ENCODE measurements around the gene CDC14A.

The CDC14A gene

DNA sequence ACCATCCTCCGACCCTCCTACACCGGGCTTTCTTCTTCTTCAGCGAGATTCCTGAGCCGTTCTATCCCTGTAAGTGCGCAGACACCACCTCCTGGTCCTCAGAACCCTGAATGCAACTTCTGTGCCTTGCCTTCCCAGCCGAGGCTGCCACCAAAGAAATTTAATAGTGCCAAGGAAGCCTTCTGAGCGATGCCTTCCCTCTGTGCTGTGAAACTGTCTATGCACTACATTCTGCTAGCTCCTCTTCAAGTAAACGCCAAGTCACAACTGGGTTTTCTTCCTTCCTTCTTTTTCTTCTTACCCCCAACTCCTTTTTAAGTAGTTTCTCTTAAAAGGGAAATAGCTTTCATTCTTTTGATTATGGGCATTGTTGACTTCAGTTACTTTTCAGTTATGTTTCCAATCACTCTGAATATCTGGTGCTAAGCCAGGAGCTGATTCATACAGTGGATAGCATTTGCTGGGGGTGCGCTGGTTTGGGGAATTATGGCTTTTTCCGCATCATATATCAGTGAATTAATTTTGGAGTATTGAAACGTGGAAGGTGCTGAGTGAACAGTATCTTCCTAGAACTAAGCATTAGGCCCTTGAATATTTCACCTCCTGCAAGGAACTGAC is 147.0 kb downstream of the CDC14A start:
- DNase-seq = no peak

DNA sequence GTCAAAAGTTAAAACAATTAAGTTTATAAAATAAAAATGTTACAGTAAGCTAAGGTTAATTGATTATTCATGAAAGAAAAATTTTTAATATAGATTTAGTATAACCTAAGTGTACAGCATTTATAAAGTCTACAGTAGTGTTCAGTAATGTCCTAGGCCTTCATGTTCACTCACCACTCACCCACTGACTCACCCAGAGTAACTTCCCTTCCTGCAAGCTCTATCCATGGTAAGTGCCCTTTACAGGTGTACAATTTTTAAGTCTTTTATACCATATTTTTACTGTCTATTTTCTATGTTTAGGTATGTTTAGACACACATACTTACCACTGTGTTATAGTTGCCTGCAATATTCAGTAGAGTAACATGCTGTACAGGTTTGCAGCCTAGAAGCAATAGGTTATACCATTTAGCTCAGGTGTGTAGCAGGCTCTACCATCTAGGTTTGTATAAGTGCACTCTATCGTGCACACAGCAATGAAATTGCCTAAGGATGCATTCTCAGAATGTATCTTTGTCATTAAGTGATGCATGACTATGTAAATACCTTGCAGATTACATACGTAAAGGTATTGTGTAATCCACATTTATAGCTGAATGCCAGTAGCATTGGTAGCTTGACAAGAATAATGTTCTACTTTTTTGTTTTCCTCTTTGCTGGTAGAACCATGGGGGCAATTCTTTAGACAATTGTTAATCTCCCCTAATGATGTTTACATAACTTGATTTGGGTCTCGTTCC is 149.9 kb downstream of the CDC14A start:
- DNase-seq = no peak

DNA sequence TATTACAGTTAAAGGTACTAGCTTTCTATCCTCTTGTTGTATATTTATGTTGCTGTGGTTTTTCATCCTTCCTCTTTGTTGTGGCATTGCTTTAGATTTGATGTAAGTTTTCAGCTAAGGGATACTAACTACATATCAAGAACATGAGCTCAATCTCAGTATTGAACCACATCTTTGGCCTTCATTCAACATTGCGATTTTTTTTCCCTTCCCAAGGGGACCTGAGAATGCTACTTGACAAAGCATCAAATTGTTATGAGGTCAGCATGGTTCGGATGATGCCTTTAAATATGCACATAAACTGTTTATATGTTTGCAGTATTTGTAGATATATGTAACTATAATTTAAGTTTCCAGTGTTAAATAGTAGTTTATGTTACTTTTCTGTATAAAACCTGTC is 153.9 kb downstream of the CDC14A start:
- DNase-seq = no peak

DNA sequence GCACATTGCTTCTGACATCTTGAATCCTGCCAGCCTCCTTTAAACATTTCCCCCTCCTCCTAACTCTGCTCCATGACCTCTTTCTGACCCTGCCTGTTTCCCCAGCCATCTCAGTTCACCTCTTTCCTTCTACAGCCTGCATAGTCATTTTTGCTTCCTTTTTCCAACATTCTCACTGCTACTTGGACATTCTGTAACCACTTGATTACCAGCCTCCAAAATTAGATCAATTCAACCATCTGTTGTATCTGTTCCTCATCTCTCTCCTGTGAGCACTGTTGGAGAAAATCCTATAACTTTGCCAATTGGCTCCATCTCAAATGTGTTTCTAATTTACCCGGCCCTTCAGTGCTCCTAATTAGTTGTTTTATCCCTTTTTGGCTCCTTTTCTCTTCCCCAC is 158.1 kb downstream of the CDC14A start:
- DNase-seq = no peak

DNA sequence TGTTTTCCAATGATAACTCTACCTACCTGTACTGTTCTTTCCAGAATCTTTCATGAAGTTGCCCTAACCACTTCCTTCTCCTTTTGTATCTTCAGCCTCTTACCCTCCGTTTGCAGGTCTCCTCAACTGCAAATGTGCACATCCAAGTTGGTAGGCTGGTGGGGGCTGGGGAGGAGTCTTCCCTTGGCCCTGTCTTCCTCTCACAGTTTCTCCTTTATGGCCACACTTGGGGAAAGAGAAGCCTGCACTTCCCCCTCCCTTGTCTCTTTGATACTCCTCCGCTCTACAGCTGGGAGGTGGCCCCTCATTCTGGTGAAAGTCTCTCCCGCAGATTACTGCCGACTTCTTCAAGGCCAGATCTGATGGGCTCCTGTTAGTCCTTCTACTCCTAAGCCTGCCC is 158.8 kb downstream of the CDC14A start:
- no peak for DNase-seq

DNA sequence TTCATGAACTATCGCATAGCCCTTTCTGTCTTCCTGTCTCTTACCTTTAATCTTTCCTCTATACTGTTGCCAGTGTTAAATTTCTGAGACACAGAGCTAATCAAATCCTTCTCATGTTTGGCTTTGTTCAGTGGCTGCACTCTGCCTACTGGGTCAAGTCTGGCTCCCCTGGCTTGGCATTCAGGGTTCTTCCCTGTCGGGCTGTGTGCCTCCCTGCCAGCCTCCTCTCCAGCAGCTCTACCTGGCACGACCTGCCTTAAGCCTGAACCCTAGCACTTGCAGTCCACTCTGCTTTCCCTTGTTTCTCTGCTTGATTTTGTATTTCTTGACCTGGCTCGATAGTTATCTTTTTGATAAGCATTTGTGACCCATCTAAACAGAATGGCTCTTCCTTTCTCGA is 159.5 kb downstream of the CDC14A start:
- DNase-seq = no peak

DNA sequence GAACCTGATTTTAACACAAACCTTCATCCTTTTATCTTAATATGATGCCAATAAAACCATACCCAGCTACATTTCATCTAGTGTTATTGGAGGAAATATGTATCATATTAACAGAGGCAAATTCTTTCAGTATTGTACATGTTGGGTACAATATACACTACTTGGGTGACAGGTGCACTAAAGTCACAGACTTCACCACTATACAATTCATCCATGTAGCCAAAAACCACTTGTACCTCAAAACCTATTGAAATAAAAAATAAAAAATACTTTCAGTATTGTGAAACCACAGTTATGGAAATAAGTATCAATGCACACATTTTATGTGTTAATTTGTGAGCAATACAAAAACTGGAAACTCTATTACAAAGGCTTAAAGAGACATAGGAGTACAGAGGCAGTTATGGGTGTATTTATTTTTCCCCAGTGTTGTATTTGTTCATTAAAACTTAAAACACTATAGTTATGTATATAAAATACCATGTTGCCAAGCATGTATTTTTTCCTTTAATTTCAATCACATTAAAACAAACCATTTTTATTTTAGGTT is 160.6 kb downstream of the CDC14A start:
- DNase-seq = no peak

DNA sequence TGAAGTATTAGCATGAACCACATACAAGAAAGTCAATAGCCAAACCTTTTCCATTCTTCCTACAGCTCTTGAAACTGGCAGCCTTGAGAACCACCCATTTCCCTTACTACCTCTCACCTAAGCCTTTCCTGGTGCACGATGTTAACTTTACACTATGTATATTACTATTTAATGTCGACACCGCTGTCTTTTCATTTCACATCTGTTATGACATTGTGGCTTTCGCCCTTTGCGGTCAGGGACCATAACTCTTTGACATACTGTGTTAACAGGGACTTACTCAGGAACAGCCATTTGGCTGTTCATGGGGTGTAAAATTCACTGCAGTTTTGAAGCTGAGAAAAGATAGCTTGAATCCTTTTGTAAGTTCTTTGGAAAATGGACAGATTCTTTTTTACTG is 164.6 kb downstream of the CDC14A start:
- DNase-seq = no peak

DNA sequence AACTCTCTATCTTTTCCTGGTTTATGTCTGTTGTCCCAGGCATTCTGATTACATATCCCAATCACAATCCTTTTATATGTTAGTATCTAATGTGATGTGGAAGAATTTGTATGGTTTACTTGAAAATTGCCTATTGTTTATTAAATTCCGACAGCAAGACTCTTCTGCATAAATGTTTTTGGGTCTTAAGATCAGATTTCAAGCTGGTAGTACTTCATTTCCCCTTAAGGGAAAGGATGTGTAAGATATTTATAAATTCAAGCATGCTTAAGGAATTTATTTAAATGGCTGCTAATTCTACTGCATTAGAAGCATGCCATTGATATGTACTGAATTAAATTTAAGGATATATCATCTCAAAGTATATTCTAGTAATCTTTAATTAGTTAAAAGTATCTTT is 165.2 kb downstream of the CDC14A start:
- no peak for DNase-seq

DNA sequence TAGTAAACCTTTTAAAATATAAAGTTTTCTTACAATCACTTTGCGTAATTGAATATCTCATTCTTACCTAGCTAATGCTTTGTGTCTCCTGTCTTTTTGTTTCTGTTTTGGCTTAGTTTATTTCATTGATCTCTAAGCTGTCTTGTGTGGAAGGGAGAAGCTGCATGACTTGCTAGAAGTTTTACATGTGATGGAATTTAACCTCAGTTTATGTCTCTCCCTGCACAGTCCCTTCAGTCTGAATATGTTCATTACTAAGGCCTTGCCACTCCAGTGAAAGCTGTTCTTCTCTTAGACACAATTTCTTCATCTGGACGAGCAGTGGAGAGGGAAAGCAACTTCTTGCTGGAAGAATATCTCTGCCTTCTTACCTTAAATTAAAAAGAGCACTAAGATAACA is 165.7 kb downstream of the CDC14A start:
- DNase-seq = no peak

DNA sequence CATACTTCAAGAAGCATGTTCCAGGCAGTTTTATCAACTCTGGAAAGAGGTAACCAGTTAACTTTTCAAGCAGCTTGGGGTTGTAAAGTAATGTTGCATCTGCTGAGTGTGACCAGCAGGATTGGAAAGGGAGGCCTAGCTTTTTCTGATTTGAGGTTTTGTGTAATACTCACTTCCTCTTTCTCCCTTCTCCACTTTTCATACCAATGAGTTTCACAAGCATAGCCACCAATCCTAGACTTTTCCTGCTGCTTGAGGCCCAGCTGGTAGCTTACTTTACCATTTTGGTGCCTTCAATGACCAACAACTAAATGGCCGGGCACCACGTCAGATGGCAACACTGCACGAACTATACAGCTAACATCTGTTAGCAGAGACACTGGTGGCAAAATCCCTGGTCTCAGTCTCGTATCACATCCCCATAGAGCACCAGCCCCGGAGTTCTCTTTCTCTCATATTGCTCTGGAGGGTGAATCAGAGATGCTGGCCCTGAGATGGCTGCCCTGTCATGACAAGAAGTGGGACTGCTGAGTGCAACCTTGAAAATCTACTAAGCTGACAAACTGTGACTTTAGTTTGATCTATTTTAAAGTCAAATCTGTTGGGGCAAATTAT is 170.8 kb downstream of the CDC14A start:
- no peak for DNase-seq

DNA sequence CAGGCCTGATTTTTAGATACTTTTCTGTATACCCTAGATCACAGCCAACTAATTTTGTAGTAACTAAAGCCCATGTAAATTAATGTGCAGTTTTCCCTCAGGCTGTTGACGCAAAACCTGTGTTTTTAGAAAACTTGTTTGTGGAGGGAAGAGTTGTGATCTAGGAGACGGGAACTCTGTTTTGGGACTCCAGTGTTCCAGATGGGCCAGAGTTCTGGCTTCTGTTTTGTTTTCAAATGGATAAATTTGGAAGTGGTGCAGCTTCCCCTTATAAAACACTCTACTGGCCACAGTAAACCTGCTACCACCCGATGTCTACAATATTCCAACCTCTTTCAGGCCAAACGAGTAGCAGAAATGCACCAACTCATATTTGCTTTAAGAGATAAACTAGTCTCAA is 172.0 kb downstream of the CDC14A start:
- DNase-seq = no peak

DNA sequence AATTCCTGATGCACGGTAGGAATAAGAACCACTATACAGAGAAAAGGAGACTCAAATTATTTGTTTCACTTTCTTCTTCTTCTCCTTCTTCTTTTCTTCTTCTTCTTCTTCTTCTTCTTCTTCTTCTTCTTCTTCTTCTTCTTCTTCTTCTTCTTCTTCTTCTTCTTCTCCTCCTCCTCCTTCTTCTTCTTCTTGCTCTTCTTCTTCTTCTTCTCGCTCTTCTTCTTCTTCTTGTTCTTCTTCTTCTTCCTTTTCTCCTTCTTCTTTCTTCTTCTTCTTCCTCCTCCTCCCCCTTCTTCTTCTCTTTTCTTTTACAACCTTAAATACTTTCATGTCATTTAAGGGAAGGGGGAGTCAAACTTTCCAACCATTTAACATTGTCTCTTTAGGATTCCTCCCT is 174.6 kb downstream of the CDC14A start:
- DNase-seq = no peak

DNA sequence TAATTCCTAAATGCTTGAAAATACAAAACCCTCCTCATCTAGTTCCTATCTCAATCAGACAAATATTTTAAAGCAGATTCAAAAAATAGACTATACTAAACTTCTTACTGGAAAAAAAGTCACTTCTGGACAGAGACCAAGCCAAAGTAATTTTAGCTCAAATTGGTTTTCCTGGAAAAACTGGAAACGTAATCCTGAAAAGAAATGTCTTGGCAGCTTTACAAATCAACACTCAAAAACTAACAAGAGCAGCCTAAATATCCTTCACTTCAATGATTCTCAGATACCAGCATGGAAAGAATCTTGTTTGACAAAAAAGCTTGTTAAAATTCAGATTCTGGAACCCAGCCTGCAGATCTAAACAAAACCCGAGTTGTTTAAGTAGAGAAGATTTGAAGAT is 176.6 kb downstream of the CDC14A start:
- DNase-seq = no peak

DNA sequence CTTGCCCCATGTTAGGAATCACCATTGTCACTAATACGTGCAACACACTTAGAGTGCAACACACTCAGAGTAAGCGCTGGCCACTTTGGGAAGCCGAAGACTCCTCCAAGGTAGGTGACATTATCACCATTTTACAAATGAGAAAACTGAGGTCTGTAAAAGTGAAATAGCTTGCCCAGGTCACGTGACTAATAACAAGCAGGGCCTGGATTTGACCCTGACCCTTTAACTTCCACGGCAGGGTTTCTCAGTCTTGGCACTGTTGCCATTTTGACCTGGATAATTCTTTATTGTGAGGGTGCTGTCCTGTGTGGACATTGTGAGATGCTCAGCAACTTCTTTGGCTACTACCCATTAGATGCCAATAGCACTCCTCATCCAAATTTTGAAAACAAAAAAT is 177.8 kb downstream of the CDC14A start:
- DNase-seq = no peak

DNA sequence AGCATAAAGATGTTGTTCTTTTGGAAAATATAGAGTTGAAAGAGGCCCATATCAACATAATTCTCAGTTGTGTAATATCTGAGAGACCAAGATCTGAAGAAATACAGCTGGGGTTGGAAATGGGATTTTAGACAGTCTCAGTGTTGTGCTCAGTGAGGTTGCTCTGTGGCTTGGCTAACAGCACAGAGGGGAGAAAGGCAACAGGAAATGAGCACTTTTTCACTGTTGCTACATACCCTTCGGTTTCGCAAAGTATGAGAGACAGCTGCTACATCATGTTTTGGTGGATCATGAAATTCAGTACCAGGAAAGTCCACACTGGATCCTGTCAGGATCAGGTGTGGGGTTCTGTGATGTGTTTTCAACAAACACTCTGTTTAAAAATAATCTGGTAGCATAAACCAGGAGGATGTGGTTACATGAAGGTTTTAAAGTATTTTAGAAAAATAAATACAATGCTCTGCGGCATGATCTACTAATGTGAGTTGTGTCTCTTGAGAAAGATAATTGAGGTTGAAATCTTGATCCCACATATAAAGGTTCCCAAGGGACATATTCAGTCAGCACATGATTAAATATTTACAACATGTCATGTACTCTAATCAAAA is 178.7 kb downstream of the CDC14A start:
- DNase-seq = no peak

DNA sequence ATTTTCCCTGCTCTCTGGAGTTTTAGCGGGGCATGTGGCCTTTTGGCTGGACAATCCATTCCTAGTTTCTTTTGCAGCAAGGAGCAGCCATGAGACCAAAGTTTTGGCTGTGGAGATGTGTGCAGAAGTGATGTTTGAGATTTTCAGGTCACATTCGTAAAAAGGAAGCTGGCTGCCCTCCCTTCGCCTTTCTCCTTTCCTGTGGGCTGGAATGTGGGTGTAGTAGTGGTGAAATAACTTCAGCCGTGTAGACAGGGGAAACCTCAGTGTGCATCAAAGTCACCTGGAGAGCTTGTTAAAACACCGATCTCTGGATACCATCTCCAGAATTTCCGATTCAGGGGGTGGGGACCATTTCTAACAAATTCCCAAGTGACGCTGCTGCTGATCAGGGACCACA is 180.3 kb downstream of the CDC14A start:
- no peak for DNase-seq

DNA sequence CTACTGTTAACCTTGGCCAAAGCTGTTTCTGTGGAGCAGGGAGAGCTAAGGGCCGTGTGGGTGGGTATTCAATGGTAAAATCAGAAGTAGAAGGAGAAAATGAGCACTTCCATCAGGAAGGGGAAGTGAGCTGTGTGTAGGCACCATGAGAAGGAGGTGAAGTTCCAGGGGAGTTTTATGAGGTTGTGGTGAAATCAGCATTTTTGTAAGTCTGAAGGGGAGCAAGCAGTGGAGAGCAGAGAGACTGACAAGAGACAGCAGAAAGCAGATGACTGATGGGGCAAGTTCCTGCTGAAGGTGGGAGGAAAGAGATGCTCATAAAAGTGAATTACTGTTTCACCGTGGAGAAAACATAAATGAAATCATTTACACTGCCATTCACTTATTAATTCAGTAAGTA is 183.0 kb downstream of the CDC14A start:
- DNase-seq = no peak

DNA sequence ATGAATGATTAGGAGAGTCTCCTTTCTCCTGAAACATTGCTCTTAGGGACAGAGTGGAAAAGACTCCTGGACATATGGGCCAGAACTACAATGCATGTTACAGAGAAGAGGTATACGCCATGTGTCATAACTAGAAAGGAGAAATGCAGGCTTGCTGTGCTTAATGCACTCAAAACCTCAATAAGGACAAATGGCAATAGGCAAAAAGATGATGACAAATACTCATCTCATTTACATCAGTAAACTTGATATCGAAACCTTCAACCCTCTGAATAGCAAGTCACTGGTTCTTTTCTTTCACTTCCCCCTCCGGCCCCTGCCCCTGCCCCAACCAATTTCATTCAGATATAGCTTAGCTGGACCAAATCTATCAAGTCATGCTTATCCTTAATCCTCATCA is 183.7 kb downstream of the CDC14A start:
- no peak for DNase-seq

DNA sequence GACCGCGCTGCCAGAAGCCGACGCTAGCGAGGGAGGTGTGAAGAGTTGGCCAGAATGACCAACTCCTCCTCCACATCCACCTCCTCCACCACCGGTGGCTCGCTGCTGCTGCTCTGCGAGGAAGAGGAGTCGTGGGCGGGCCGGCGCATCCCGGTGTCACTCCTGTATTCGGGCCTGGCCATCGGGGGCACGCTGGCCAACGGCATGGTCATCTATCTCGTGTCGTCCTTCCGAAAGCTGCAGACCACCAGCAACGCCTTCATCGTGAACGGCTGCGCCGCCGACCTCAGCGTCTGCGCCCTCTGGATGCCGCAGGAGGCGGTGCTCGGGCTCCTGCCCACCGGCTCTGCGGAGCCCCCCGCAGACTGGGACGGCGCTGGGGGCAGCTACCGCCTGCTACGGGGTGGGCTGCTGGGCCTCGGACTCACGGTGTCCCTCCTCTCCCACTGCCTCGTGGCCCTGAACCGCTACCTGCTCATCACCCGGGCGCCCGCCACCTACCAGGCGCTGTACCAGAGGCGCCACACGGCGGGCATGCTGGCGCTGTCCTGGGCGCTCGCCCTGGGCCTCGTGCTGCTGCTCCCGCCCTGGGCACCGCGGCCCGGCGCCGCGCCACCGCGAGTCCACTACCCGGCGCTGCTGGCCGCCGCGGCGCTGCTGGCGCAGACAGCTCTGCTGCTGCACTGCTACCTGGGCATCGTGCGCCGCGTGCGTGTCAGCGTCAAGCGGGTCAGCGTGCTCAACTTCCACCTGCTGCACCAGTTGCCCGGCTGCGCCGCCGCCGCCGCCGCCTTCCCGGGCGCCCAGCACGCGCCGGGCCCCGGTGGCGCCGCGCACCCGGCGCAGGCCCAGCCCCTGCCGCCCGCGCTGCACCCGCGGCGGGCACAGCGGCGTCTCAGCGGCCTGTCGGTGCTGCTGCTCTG is 186.9 kb downstream of the CDC14A start:
- peak; percentile 4 to 6 for DNase-seq

DNA sequence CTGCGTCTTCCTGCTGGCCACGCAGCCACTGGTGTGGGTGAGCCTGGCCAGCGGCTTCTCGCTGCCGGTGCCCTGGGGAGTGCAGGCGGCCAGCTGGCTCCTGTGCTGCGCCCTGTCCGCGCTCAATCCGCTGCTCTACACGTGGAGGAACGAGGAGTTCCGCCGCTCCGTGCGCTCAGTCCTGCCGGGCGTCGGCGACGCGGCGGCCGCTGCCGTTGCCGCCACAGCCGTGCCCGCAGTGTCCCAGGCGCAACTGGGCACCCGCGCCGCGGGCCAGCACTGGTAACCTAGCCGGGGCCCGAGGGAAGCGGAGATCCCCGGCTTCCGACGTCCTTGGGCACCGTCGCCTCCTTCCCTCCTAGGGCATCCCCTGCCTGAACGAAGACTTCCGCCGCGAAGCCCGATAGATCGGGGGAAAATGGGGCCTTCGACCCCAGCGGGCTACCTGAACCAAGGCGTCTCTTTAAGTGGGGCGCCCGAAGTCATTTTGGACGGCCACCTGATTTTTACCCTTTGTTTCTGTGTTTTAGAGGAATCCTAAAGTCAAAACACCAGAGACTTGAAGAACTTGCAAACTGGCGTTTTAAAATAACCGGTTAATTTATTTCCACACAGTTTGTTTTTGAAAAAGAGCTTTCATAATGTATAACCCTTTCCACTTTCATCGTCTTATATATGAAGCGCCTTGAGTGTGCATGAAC is 187.7 kb downstream of the CDC14A start:
- DNase-seq = no peak

DNA sequence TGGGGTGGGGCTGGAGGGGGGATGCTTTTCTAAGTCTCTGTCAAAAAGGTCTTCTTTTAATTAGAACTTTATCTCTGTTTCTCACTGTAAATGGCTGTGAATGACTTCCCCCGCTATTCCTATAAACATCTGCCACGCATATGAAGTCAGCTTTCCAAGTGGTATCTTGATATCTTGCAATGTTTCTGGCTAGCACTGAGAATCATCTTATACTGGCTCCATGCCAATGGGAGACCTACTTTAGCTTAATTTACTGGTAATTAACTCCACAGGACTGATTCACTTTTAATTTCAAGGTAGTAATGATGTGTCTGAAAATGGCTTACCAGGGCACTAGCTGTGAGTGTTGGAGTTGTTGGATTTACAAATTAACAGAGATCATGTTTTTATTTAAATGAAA is 190.0 kb downstream of the CDC14A start:
- no peak for DNase-seq

All from activated CD4-positive, alpha-beta T cell treated with anti-CD3 and anti-CD28 coated beads, Interleukin-2, amount 50 U/mL, for 4 hours (primary cell).